Measurements from ENCODE around the gene NRG2.

NRG2 gene

GRCh38 chr5:139926797-139927503 is 116.1 kb downstream of the NRG2 start:
- no peak for FAIRE-seq

GRCh38 chr5:139925650-139926640 is 117.2 kb downstream of the NRG2 start:
- no peak for FAIRE-seq

- FAIRE-seq = no peak
Measured at GRCh38 chr5:139925216-139925562, 117.9 kb downstream of the NRG2 start.

GRCh38 chr5:139924294-139925215 is 118.5 kb downstream of the NRG2 start:
- no peak for FAIRE-seq

- no peak for FAIRE-seq
Measured at GRCh38 chr5:139919308-139919707, 123.8 kb downstream of the NRG2 start.

- FAIRE-seq = no peak
Measured at GRCh38 chr5:139915834-139916233, 127.3 kb downstream of the NRG2 start.

- no peak for FAIRE-seq
Measured at GRCh38 chr5:139915266-139915665, 127.8 kb downstream of the NRG2 start.

- no peak for FAIRE-seq
Measured at GRCh38 chr5:139914218-139914807, 128.8 kb downstream of the NRG2 start.

- FAIRE-seq = no peak
Measured at GRCh38 chr5:139912804-139913203, 130.3 kb downstream of the NRG2 start.

GRCh38 chr5:139912158-139912557 is 130.9 kb downstream of the NRG2 start:
- no peak for FAIRE-seq

GRCh38 chr5:139911425-139912120 is 131.5 kb downstream of the NRG2 start:
- no peak for FAIRE-seq

GRCh38 chr5:139910901-139911300 is 132.2 kb downstream of the NRG2 start:
- FAIRE-seq = no peak

GRCh38 chr5:139910036-139910435 is 133.1 kb downstream of the NRG2 start:
- no peak for FAIRE-seq

GRCh38 chr5:139908749-139909148 is 134.3 kb downstream of the NRG2 start:
- FAIRE-seq = no peak

GRCh38 chr5:139906661-139907060 is 136.4 kb downstream of the NRG2 start:
- FAIRE-seq = no peak

GRCh38 chr5:139904816-139905661 is 138.1 kb downstream of the NRG2 start:
- FAIRE-seq = no peak

- no peak for FAIRE-seq
Measured at GRCh38 chr5:139904566-139904815, 138.6 kb downstream of the NRG2 start.

- FAIRE-seq = no peak
Measured at GRCh38 chr5:139903795-139904565, 139.1 kb downstream of the NRG2 start.

GRCh38 chr5:139903450-139903794 is 139.7 kb downstream of the NRG2 start:
- no peak for FAIRE-seq

- FAIRE-seq = no peak
Measured at GRCh38 chr5:139901986-139902385, 141.1 kb downstream of the NRG2 start.

- no peak for FAIRE-seq
Measured at GRCh38 chr5:139901251-139901575, 141.9 kb downstream of the NRG2 start.
